K562 (cell line): ENCODE measurements around the gene GPRIN1.

Experiments used
- JUN ChIP-seq, 2 experiments: sonication (generic) in 1 of 2; formaldehyde crosslinking in 1 of 2; IDR thresholded peaks; 2 replicates each; pipeline versions ENCODE4 v1.6.1 to v1.8.0; 2012 to 2022; ENCODE audit warnings: borderline replicate concordance in 2 of 2, mild to moderate bottlenecking in 2 of 2, improper control_type of control experiment in 1 of 2, low read depth in 1 of 2, low read length in 1 of 2, missing genetic modification reagents in 1 of 2
- PHF20 ChIP-seq: fragments of 450-650 bp; IDR thresholded peaks from 2 replicates; pipeline ENCODE4 v1.6.1; 2018; ENCODE audit not compliant: partially characterized antibody
- RAD21 ChIP-seq, 2 experiments: fragments of 250-450 bp in 1 of 2; fragments of 450-650 bp in 1 of 2; sonication (Bioruptor Pico) in 1 of 2; formaldehyde crosslinking in 1 of 2; IDR thresholded peaks in 1 of 2; conservative IDR thresholded peaks in 1 of 2; 2 replicates each; pipeline versions ENCODE4 v1.4.0 to v1.8.0; 2020 to 2022; ENCODE audit warnings: mild to moderate bottlenecking in 2 of 2, moderate library complexity in 1 of 2
- RCOR1 ChIP-seq, 2 experiments: IDR thresholded peaks; 2 replicates each; pipeline ENCODE4 v1.6.1; 2012; ENCODE audit warnings: low read depth in 2 of 2, low read length in 2 of 2, borderline replicate concordance in 1 of 2, improper control_type of control experiment in 1 of 2
- SMARCA4 ChIP-seq: fragments of 450-650 bp; IDR thresholded peaks from 2 replicates; pipeline ENCODE4 v1.6.1; 2016
- TAF9B ChIP-seq: fragments of 450-650 bp; IDR thresholded peaks from 2 replicates; pipeline ENCODE4 v1.6.1; 2018; ENCODE audit warnings: mild to moderate bottlenecking; ENCODE audit not compliant: partially characterized antibody
- TF ChIP-seq, protein P1 (sequence below), 3 experiments: IDR thresholded peaks in 2 of 3; conservative IDR thresholded peaks in 1 of 3; 2 replicates each; pipeline ENCODE4 v1.5.1; 2011 to 2012; ENCODE audit warnings: low read length in 3 of 3, mild to moderate bottlenecking in 3 of 3, control low read depth in 2 of 3, improper control_type of control experiment in 1 of 3, inconsistent platforms in 1 of 3, low read depth in 1 of 3, mixed read lengths in 1 of 3, moderate library complexity in 1 of 3; ENCODE audit not compliant: insufficient read depth in 2 of 3

GRCh38 chr5:176606875-176607274, 3.1 kb downstream of the GPRIN1 start:
- TF ChIP-seq PHF20, result no peak
- TF ChIP-seq RAD21 (CRISPR knock-in tag; conservative IDR thresholded peaks at IDR 0.05 in 1 of 2, IDR thresholded peaks at IDR 0.05 in 1 of 2), result no peak
- no peak for TF ChIP-seq TAF9B
- no peak for TF ChIP-seq JUN (IDR thresholded peaks at IDR 0.05; ENCODE audit: borderline replicate concordance, low read depth, low read length)
- no peak for TF ChIP-seq JUN (CRISPR knock-in tag; IDR thresholded peaks at IDR 0.05; ENCODE audit: borderline replicate concordance)
- no peak for TF ChIP-seq SMARCA4
- peak in 1 of 2 experiments; percentile 76; a peak in 2 of 4 replicates for TF ChIP-seq RCOR1 (IDR thresholded peaks at IDR 0.05; ENCODE audit: borderline replicate concordance in 1 of 2, low read depth in 2 of 2, low read length in 2 of 2)
- TF ChIP-seq, protein P1, sequence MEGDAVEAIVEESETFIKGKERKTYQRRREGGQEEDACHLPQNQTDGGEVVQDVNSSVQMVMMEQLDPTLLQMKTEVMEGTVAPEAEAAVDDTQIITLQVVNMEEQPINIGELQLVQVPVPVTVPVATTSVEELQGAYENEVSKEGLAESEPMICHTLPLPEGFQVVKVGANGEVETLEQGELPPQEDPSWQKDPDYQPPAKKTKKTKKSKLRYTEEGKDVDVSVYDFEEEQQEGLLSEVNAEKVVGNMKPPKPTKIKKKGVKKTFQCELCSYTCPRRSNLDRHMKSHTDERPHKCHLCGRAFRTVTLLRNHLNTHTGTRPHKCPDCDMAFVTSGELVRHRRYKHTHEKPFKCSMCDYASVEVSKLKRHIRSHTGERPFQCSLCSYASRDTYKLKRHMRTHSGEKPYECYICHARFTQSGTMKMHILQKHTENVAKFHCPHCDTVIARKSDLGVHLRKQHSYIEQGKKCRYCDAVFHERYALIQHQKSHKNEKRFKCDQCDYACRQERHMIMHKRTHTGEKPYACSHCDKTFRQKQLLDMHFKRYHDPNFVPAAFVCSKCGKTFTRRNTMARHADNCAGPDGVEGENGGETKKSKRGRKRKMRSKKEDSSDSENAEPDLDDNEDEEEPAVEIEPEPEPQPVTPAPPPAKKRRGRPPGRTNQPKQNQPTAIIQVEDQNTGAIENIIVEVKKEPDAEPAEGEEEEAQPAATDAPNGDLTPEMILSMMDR (IDR thresholded peaks at IDR 0.05 in 2 of 3, conservative IDR thresholded peaks at IDR 0.05 in 1 of 3; ENCODE audit: insufficient read depth in 2 of 3, low read depth in 1 of 3, low read length in 3 of 3), result no peak
